Measurements from ENCODE around the gene C6orf132. TPM values are rescaled to one million over a fixed set of nuclear protein-coding genes. Genes with fewer than 3 reads are reported as not detected.

Gene C6orf132
- total and polyA plus RNA-seq, 2 experiments from 2014 or later = 22.2 to 40.9 TPM

GRCh38 chr6:42108071-42108470, 34.3 kb downstream of the C6orf132 start:
- Histone ChIP-seq H3K4me1 (ENCODE audit: insufficient read depth) (peaks cover 10% of the 10 kb centered on the region; the same call in 1 of the 2 replicates), H3K36me3 (ENCODE audit: insufficient read depth) (peaks cover 3% of the 10 kb centered on the region; the same call in 1 of the 2 replicates), H4K20me1 (replicated peaks; ENCODE audit: insufficient read depth) (peaks cover 46% of the 10 kb centered on the region), H3K4me2 (no peak overlapping the region), H3K9me2 (ENCODE audit: insufficient read depth) (no peaks in the 10 kb centered on the region), H2AFZ (no peak overlapping the region), H3K27ac (ENCODE audit: low read depth) (no peak overlapping the region), H3K4me3 (no peak overlapping the region), H3K79me2 (replicated peaks; ENCODE audit: insufficient read depth) (peaks cover 5% of the 10 kb centered on the region), H3F3A (replicated peaks; ENCODE audit: low read depth) (peaks cover 32% of the 10 kb centered on the region), H3K27me3 (ENCODE audit: insufficient read depth) (peaks cover 1% of the 10 kb centered on the region; the same call in 1 of the 2 replicates)
- peaks cover 15% of the 10 kb centered on the region for H3K4me1 Mint-ChIP-seq
- DNase-seq (ENCODE audit: low spot score) (no peak), ATAC-seq (no peak)
- TF ChIP-seq ZNF114 (CRISPR knock-in tag; IDR thresholded peaks at IDR 0.05) = no peak
- no peak for TF ChIP-seq ETS1 (IDR thresholded peaks at IDR 0.05)
- no peak for TF ChIP-seq EZH2phosphoT487 (IDR thresholded peaks at IDR 0.05; ENCODE audit: unreplicated experiment)
- TF ChIP-seq ZNF331 (CRISPR knock-in tag; IDR thresholded peaks at IDR 0.05; ENCODE audit: low read depth) = no peak
- no peak for TF ChIP-seq REST (IDR thresholded peaks at IDR 0.05; ENCODE audit: unreplicated experiment)
- no peak for TF ChIP-seq STAT1 (IDR thresholded peaks at IDR 0.05; ENCODE audit: unreplicated experiment)
- TF ChIP-seq CREB1 (CRISPR knock-in tag; IDR thresholded peaks at IDR 0.05; ENCODE audit: low read depth) = no peak
- no peak for TF ChIP-seq CTCF (conservative IDR thresholded peaks at IDR 0.05; ENCODE audit: low read depth in 2 of 2)
- TF ChIP-seq NANOG (IDR thresholded peaks at IDR 0.05; ENCODE audit: borderline replicate concordance) = no peak
- no peak for TF ChIP-seq POLR2AphosphoS5 (IDR thresholded peaks at IDR 0.05; ENCODE audit: low read depth)
- TF ChIP-seq JUNB (IDR thresholded peaks at IDR 0.05; ENCODE audit: unreplicated experiment) = no peak
- TF ChIP-seq ZNF462 (CRISPR knock-in tag; IDR thresholded peaks at IDR 0.05) = no peak
- TF ChIP-seq EZH2 (IDR thresholded peaks at IDR 0.05; ENCODE audit: low read depth, unreplicated experiment) = no peak
- H3K36me3 Mint-ChIP-seq (ENCODE audit: low read depth) = peaks cover 48% of the 10 kb centered on the region
- no peak overlapping the region for H3K4me3 Mint-ChIP-seq
- H3K27ac Mint-ChIP-seq = no peak overlapping the region
- H3K27me3 Mint-ChIP-seq (ENCODE audit: insufficient read depth, low read depth, poor library complexity) = peaks cover 12% of the 10 kb centered on the region
- no peaks in the 10 kb centered on the region for H3K9me3 Mint-ChIP-seq
